ENCODE results near the gene NTM.

- TF ChIP-seq CTCF (IDR thresholded peaks at IDR 0.05) (no peak), POLR2A (IDR thresholded peaks at IDR 0.05) (no peak)
Measured at GRCh38 chr11:132185726-132186592, 815.5 kb downstream of the NTM start.

Measured in uterus (tissue), 2 donors.